Colonic mucosa (tissue), 4 donors: ENCODE measurements around the gene ATP5MG. TPM values are rescaled to one million over a fixed set of nuclear protein-coding genes. Genes with fewer than 3 reads are reported as not detected.
A peak's percentile ranks its signal among the peaks of the same experiment; 100 is the strongest.

Source experiments
- DNase-seq: peaks from one replicate; pipeline ENCODE4 v3.0.0-alpha.2; 2020
- H3K27ac ChIP-seq: fragments of 200-600 bp; one replicate; pipeline ENCODE4 v1.8.0; 2021
- H3K27me3 ChIP-seq: fragments of 200-600 bp; one replicate; pipeline ENCODE4 v1.8.0; 2021
- H3K36me3 ChIP-seq: fragments of 200-600 bp; one replicate; pipeline ENCODE4 v1.8.0; 2021
- H3K4me1 ChIP-seq: fragments of 200-600 bp; one replicate; pipeline ENCODE4 v1.8.0; 2021; ENCODE audit warnings: mild to moderate bottlenecking
- H3K4me3 ChIP-seq: fragments of 200-600 bp; one replicate; pipeline ENCODE4 v1.8.0; 2021
- H3K9ac ChIP-seq, 2 donors: one replicate each; pipeline ENCODE4 v1.7.0; 2013; ENCODE audit warnings: control low read depth in 2 of 2, low read depth in 2 of 2, low read length in 2 of 2
- H3K9me3 ChIP-seq: fragments of 200-600 bp; one replicate; pipeline ENCODE4 v1.8.0; 2021
- CTCF ChIP-seq: fragments of 200-600 bp; IDR thresholded peaks from one replicate; pipeline ENCODE4 v1.8.0; 2022; ENCODE audit warnings: antibody characterized with exemption, mild to moderate bottlenecking
- intact Hi-C: fragments of 100-400 bp; cut with DNase I; formaldehyde crosslinking; loops from one replicate; pipeline ENCODE4 v1.14.1; 2022
- total RNA-seq, 2 donors: library from RNA; stranded (reverse); fragmentation: NEBNext Ultra II Directional in 1 of 2; extraction: Animal tissue kit (Norgen Biotek cat#: 25700) in 1 of 2; gene quantifications; one replicate each; pipeline ENCODE4 v1.2.1, GENCODE V29; 2021
- donor health status: healthy.
- donor health status: DM: no; HTN: no; CAD: no.
- donor health status: DM: no; HTN: no; CAD: no.

Gene ATP5MG
- total RNA-seq, 2 donors from 2014 or later: 282 to 380 TPM

- Histone ChIP-seq H3K4me1 (no peaks in the 10 kb centered on the region), H3K27me3 (no peaks in the 10 kb centered on the region), H3K9me3 (no peaks in the 10 kb centered on the region), H3K36me3 (no peaks in the 10 kb centered on the region), H3K27ac (no peak overlapping the region), H3K4me3 (peak overlapping the region; percentile 95), H3K9ac (peak overlapping the region; percentile 59 to 89)
- no peak for TF ChIP-seq CTCF
- no peak for DNase-seq
- intact Hi-C loops: no loop called here
These were observed 32.7 kb downstream of the ATP5MG start for GRCh38 chr11:118434123-118434552.

- peak overlapping the region; percentile 85 for H3K27ac ChIP-seq
- TF ChIP-seq CTCF: no peak
- H3K9ac ChIP-seq: peak overlapping the region; percentile 59 to 89
- intact Hi-C loops: loop anchor here (5.0 kb wide), 1 partner anchor 32 kb away; the partner anchor contains the start of gene ATP5MG
- no peaks in the 10 kb centered on the region for H3K36me3 ChIP-seq
- peak; percentile 42 for DNase-seq
- no peaks in the 10 kb centered on the region for H3K27me3 ChIP-seq
- H3K9me3 ChIP-seq: no peaks in the 10 kb centered on the region
- H3K4me1 ChIP-seq: no peaks in the 10 kb centered on the region
- peak overlapping the region; percentile 95 for H3K4me3 ChIP-seq
These were observed 33.3 kb downstream of the ATP5MG start for GRCh38 chr11:118434553-118435289.

- H3K27ac ChIP-seq: peak overlapping the region; percentile 85
- H3K27me3 ChIP-seq: no peaks in the 10 kb centered on the region
- TF ChIP-seq CTCF: no peak
- no peaks in the 10 kb centered on the region for H3K9me3 ChIP-seq
- H3K9ac ChIP-seq: peak overlapping the region; percentile 59 to 89
- no peaks in the 10 kb centered on the region for H3K36me3 ChIP-seq
- intact Hi-C loops: loop anchor here (5.0 kb wide), 1 partner anchor 33 kb away; the partner anchor contains the start of gene ATP5MG
- peak overlapping the region; percentile 95 for H3K4me3 ChIP-seq
- no peaks in the 10 kb centered on the region for H3K4me1 ChIP-seq
- peak; percentile 63 for DNase-seq
These were observed 34.0 kb downstream of the ATP5MG start for GRCh38 chr11:118435290-118435892.

GRCh38 chr11:118435893-118436624 is 34.7 kb downstream of the ATP5MG start, which contains the start of gene KMT2A:
KMT2A (plus strand) TSS chr11:118436492; CDS start chr11:118436513, 21 bp downstream.
- Histone ChIP-seq H3K9me3 (no peaks in the 10 kb centered on the region), H3K4me1 (no peaks in the 10 kb centered on the region), H3K9ac (peak within 1 kb of the TSS; percentile 91 to 98), H3K27me3 (no peaks in the 10 kb centered on the region), H3K27ac (peak within 1 kb of the TSS; percentile 91), H3K36me3 (no peaks in the 10 kb centered on the region), H3K4me3 (peak within 1 kb of the TSS; percentile 95)
- DNase-seq: peak; percentile 98
- no peak for TF ChIP-seq CTCF
- intact Hi-C loops: loop anchor here (5.0 kb wide), 1 partner anchor 34 kb away; the partner anchor contains the start of gene ATP5MG

GRCh38 chr11:118436639-118437207 is 35.3 kb downstream of the ATP5MG start:
- no peaks in the 10 kb centered on the region for H3K9me3 ChIP-seq
- TF ChIP-seq CTCF: no peak
- H3K4me1 ChIP-seq: no peaks in the 10 kb centered on the region
- no peaks in the 10 kb centered on the region for H3K27me3 ChIP-seq
- H3K27ac ChIP-seq: peak overlapping the region; percentile 91
- peak overlapping the region; percentile 91 to 98 for H3K9ac ChIP-seq
- peak overlapping the region; percentile 95 for H3K4me3 ChIP-seq
- no peak for DNase-seq
- no peaks in the 10 kb centered on the region for H3K36me3 ChIP-seq
- intact Hi-C loops: loop anchor here (5.0 kb wide), 1 partner anchor 34 kb away; the partner anchor contains the start of gene ATP5MG
